Peyer's patch (tissue), 4 donors: ENCODE measurements around the gene PAX6. TPM values are rescaled to one million over a fixed set of nuclear protein-coding genes. Genes with fewer than 3 reads are reported as not detected.

ENCODE experiments used
- DNase-seq, 3 donors: peaks; one replicate each; pipeline ENCODE4 v3.0.0-alpha.2; 2017 to 2019
- H3K27ac ChIP-seq, 4 donors: fragments of 200-600 bp; sonication (generic); one replicate each; pipeline ENCODE4 v1.5.1; 2016 to 2019
- H3K27me3 ChIP-seq, 2 donors: fragments of 200-600 bp; sonication (generic); one replicate each; pipeline ENCODE4 v1.5.1; 2019
- H3K36me3 ChIP-seq, 3 donors: fragments of 200-600 bp; sonication (generic); one replicate each; pipeline ENCODE4 v1.5.1; 2016 to 2019
- H3K4me1 ChIP-seq, 4 donors: fragments of 200-600 bp; sonication (generic); one replicate each; pipeline ENCODE4 v1.5.1; 2016 to 2019
- H3K4me3 ChIP-seq, 4 donors: fragments of 200-600 bp; sonication (generic); 1 replicate in 3 of 4; 2 replicates in 1 of 4; pipeline ENCODE4 v1.5.1; 2016 to 2019; ENCODE audit warnings: mild to moderate bottlenecking in 1 of 4
- H3K9me3 ChIP-seq, 4 donors: fragments of 200-600 bp; sonication (generic); one replicate each; pipeline ENCODE4 v1.5.1; 2016 to 2019; ENCODE audit warnings: mild to moderate bottlenecking in 1 of 4
- POLR2A ChIP-seq, 2 donors: fragments of 450-650 bp; IDR thresholded peaks; one replicate each; pipeline ENCODE4 v1.5.1; 2017; ENCODE audit warnings: antibody characterized with exemption in 2 of 2, mild to moderate bottlenecking in 2 of 2, moderate library complexity in 2 of 2
- total RNA-seq, 4 donors: library from RNA; depleted of rRNA; stranded (reverse); fragments of >200 nt; gene quantifications; one replicate each; pipeline ENCODE4 v1.1.0, GENCODE V29; 2016
- TF ChIP-seq, protein P1 (sequence below), 6 experiments: fragments of 450-650 bp in 4 of 6; fragments of 200-600 bp in 2 of 6; sonication (generic) in 1 of 6; IDR thresholded peaks; one replicate each; pipeline ENCODE4 v1.5.1; 2017 to 2019; ENCODE audit warnings: antibody characterized with exemption in 6 of 6, mild to moderate bottlenecking in 3 of 6, moderate library complexity in 1 of 6

Gene PAX6
- 1 to 10 TPM in 3 of 4 donors, not detected in 1; 2.5 to 5.1 (median 2.8) TPM for total RNA-seq

- peaks cover 0 to 94% of the 10 kb centered on the region in 2 donors for H3K27me3 ChIP-seq
- H3K4me1 ChIP-seq = peaks cover 0 to 67% (median 27%) of the 10 kb centered on the region in 4 donors
- no peaks in the 10 kb centered on the region for H3K36me3 ChIP-seq
- peak within 1 kb of the TSS; percentile 8 to 47 (median 42) for H3K4me3 ChIP-seq
- TF ChIP-seq, protein P1, sequence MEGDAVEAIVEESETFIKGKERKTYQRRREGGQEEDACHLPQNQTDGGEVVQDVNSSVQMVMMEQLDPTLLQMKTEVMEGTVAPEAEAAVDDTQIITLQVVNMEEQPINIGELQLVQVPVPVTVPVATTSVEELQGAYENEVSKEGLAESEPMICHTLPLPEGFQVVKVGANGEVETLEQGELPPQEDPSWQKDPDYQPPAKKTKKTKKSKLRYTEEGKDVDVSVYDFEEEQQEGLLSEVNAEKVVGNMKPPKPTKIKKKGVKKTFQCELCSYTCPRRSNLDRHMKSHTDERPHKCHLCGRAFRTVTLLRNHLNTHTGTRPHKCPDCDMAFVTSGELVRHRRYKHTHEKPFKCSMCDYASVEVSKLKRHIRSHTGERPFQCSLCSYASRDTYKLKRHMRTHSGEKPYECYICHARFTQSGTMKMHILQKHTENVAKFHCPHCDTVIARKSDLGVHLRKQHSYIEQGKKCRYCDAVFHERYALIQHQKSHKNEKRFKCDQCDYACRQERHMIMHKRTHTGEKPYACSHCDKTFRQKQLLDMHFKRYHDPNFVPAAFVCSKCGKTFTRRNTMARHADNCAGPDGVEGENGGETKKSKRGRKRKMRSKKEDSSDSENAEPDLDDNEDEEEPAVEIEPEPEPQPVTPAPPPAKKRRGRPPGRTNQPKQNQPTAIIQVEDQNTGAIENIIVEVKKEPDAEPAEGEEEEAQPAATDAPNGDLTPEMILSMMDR (IDR thresholded peaks at IDR 0.05) = no peak
- TF ChIP-seq POLR2A (IDR thresholded peaks at IDR 0.05) = no peak
- no peak within 1 kb of the TSS for H3K27ac ChIP-seq
- H3K9me3 ChIP-seq = peaks cover 0 to 10% (median 0%) of the 10 kb centered on the region in 4 donors
- peak in 2 of 3 donors; percentile 23 to 53 for DNase-seq
Observed at GRCh38 chr11:31810779-31811647, at the start of gene PAX6. Gene PAX6, minus strand, starts transcription at chr11:31811322. Its CDS starts 4,911 bp downstream, at chr11:31806411.

- Histone ChIP-seq H3K36me3 (no peaks in the 10 kb centered on the region), H3K9me3 (no peaks in the 10 kb centered on the region), H3K27ac (no peak overlapping the region), H3K4me3 (no peak overlapping the region), H3K4me1 (no peaks in the 10 kb centered on the region), H3K27me3 (no peaks in the 10 kb centered on the region)
- TF ChIP-seq POLR2A (IDR thresholded peaks at IDR 0.05) = no peak
- DNase-seq = no peak
Observed at GRCh38 chr11:31860391-31860790, 49.3 kb upstream of the PAX6 start.

DNA sequence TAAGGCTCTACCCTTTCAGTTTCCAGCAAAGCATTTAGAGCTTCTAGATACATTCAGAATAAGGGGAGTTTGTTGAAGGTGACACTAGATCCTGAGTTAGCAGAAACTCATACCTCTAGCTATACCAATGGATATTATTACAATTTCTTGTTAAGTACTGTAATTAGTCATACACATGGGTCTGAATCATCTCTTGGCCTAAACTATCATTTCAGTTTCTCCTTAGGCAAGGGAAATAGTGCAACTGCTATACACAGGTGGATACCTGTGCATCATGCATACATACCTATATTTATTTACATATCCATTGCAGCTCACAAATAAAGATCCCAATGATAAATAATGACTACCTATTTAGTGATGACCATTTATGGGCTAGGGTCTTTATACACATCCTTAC, 45.1 kb upstream of the PAX6 start:
- H3K27me3 ChIP-seq = no peaks in the 10 kb centered on the region
- no peak for DNase-seq
- TF ChIP-seq, protein P1 (IDR thresholded peaks at IDR 0.05) = no peak
- TF ChIP-seq POLR2A (IDR thresholded peaks at IDR 0.05) = no peak
- H3K9me3 ChIP-seq = no peaks in the 10 kb centered on the region
- H3K4me3 ChIP-seq = no peak overlapping the region
- H3K4me1 ChIP-seq = no peaks in the 10 kb centered on the region
- H3K27ac ChIP-seq = no peak overlapping the region
- H3K36me3 ChIP-seq = no peaks in the 10 kb centered on the region

GRCh38 chr11:31855466-31855865, 44.3 kb upstream of the PAX6 start:
- TF ChIP-seq, protein P1 (IDR thresholded peaks at IDR 0.05) = no peak
- no peak for TF ChIP-seq POLR2A (IDR thresholded peaks at IDR 0.05)

DNA sequence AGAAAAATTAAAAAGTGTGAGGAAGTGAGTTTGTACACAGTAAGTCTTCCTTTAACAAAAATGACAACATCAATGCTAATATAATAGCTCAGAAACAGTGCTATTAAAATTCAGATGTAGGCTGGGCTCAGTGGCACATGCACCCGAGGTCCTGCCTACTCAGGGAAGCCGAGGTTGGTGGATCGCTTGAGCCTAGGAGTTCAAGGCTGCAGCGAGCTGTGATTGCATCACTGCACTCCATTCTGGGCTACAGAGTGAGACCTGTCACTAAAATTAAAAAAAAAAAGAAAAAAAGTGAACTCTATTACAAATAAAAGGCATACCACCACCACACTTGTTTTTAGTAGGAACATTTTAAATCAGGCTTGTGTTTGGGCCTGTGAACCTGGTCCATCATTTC, 39.2 kb upstream of the PAX6 start:
- H3K27ac ChIP-seq = no peak overlapping the region
- no peaks in the 10 kb centered on the region for H3K4me1 ChIP-seq
- H3K4me3 ChIP-seq = no peak overlapping the region
- DNase-seq = no peak
- no peak for TF ChIP-seq POLR2A (IDR thresholded peaks at IDR 0.05)
- TF ChIP-seq, protein P1 (IDR thresholded peaks at IDR 0.05) = no peak
- H3K36me3 ChIP-seq = no peaks in the 10 kb centered on the region
- H3K9me3 ChIP-seq = no peaks in the 10 kb centered on the region
- H3K27me3 ChIP-seq = no peaks in the 10 kb centered on the region

More at GRCh38 chr11:31855466-31855865, 44.3 kb upstream of the PAX6 start:
- Histone ChIP-seq H3K4me1 (no peaks in the 10 kb centered on the region), H3K36me3 (no peaks in the 10 kb centered on the region), H3K4me3 (no peak overlapping the region), H3K27ac (no peak overlapping the region), H3K27me3 (no peaks in the 10 kb centered on the region), H3K9me3 (no peaks in the 10 kb centered on the region)
- DNase-seq = no peak

GRCh38 chr11:31847761-31848160, 36.6 kb upstream of the PAX6 start:
- Histone ChIP-seq H3K27ac (no peak overlapping the region), H3K4me3 (no peak overlapping the region), H3K9me3 (no peaks in the 10 kb centered on the region), H3K4me1 (no peaks in the 10 kb centered on the region), H3K36me3 (no peaks in the 10 kb centered on the region), H3K27me3 (no peaks in the 10 kb centered on the region)
- TF ChIP-seq, protein P1 (IDR thresholded peaks at IDR 0.05) = no peak
- TF ChIP-seq POLR2A (IDR thresholded peaks at IDR 0.05) = no peak
- DNase-seq = no peak
